Gastroesophageal sphincter (tissue), 4 donors: ENCODE data around the gene PRPS1L1. TPM values are rescaled to one million over a fixed set of nuclear protein-coding genes. Genes with fewer than 3 reads are reported as not detected.

Experiments used
- ATAC-seq: fragments of 150-250 bp; one replicate; pipeline ENCODE4 v1.9.1; 2016; ENCODE audit warnings: mild to moderate bottlenecking, moderate library complexity
- H3K27ac ChIP-seq, 4 donors: fragments of 200-600 bp; sonication (generic) in 3 of 4; 1 replicate in 3 of 4; 2 replicates in 1 of 4; pipeline ENCODE4 v1.5.1; 2016 to 2019
- H3K27me3 ChIP-seq: fragments of 200-600 bp; sonication (generic); one replicate; pipeline ENCODE4 v1.5.1; 2019
- H3K36me3 ChIP-seq, 2 donors: fragments of 200-600 bp; sonication (generic); one replicate each; pipeline ENCODE4 v1.5.1; 2019; ENCODE audit warnings: control low read depth in 1 of 2
- H3K4me1 ChIP-seq, 3 donors: fragments of 200-600 bp; sonication (generic); 1 replicate in 2 of 3; 2 replicates in 1 of 3; pipeline ENCODE4 v1.5.1; 2016 to 2019; ENCODE audit warnings: control low read depth in 2 of 3
- H3K4me3 ChIP-seq, 2 donors: fragments of 200-600 bp; sonication (generic); one replicate each; pipeline ENCODE4 v1.5.1; 2019; ENCODE audit warnings: mild to moderate bottlenecking in 1 of 2, moderate library complexity in 1 of 2
- H3K9me3 ChIP-seq, 3 donors: fragments of 200-600 bp; sonication (generic); one replicate each; pipeline ENCODE4 v1.5.1; 2017 to 2019; ENCODE audit warnings: control low read depth in 2 of 3
- CTCF ChIP-seq, 4 experiments: fragments of 200-600 bp in 2 of 4; fragments of 450-650 bp in 2 of 4; sonication (generic) in 1 of 4; IDR thresholded peaks; one replicate each; pipeline ENCODE4 v1.5.1; 2017 to 2019; ENCODE audit warnings: antibody characterized with exemption in 4 of 4, mild to moderate bottlenecking in 2 of 4, moderate library complexity in 2 of 4
- EP300 ChIP-seq: sonication (generic); formaldehyde crosslinking; IDR thresholded peaks from one replicate; pipeline ENCODE4 v1.6.1; 2017; ENCODE audit warnings: antibody characterized with exemption, mild to moderate bottlenecking
- POLR2A ChIP-seq, 2 donors: fragments of 450-650 bp; IDR thresholded peaks; one replicate each; pipeline ENCODE4 v1.6.1; 2017; ENCODE audit warnings: antibody characterized with exemption in 2 of 2, mild to moderate bottlenecking in 2 of 2, moderate library complexity in 1 of 2
- POLR2AphosphoS5 ChIP-seq: sonication (generic); formaldehyde crosslinking; IDR thresholded peaks from one replicate; pipeline ENCODE4 v1.6.1; 2017; ENCODE audit warnings: antibody characterized with exemption
- WGBS, 2 donors: methylation state at CpG; one replicate each; pipeline ENCODE4 v1.1.5; 2018; ENCODE audit warnings: low coverage in 1 of 2; 5-methylcytosine and 5-hydroxymethylcytosine counted together
- total RNA-seq, 4 donors: library from RNA; depleted of rRNA; stranded (reverse); fragments of >200 nt; gene quantifications; one replicate each; pipeline ENCODE4 v1.1.0, GENCODE V29; 2016

The PRPS1L1 gene
- total RNA-seq, 4 donors from 2014 or later: not detected

- H3K4me3 ChIP-seq: no peak overlapping the region
- peak overlapping the region in 3 of 4 donors; percentile 35 to 52 (median 35) for H3K27ac ChIP-seq
- 69 to 85% methylated on average over 3 to 5 of the region's 5 CpGs for WGBS, 2 donors
- no peaks in the 10 kb centered on the region for H3K4me1 ChIP-seq
- no peaks in the 10 kb centered on the region for H3K27me3 ChIP-seq
- no peaks in the 10 kb centered on the region for H3K9me3 ChIP-seq
- H3K36me3 ChIP-seq: no peaks in the 10 kb centered on the region
- TF ChIP-seq POLR2AphosphoS5: no peak
- no peak for TF ChIP-seq POLR2A (IDR thresholded peaks at IDR 0.05)
- TF ChIP-seq EP300: no peak
- no peak for TF ChIP-seq CTCF (IDR thresholded peaks at IDR 0.05)
- no peak for ATAC-seq
These were observed 9.1 kb downstream of the PRPS1L1 start for GRCh38 chr7:18018296-18019215.

GRCh38 chr7:18016547-18017444 is 10.8 kb downstream of the PRPS1L1 start:
- H3K4me1 ChIP-seq: no peaks in the 10 kb centered on the region
- no peaks in the 10 kb centered on the region for H3K27me3 ChIP-seq
- TF ChIP-seq CTCF (IDR thresholded peaks at IDR 0.05) (no peak), POLR2AphosphoS5 (no peak), EP300 (no peak), POLR2A (IDR thresholded peaks at IDR 0.05) (no peak)
- no peak for ATAC-seq
- H3K4me3 ChIP-seq: no peak overlapping the region
- H3K9me3 ChIP-seq: no peaks in the 10 kb centered on the region
- H3K27ac ChIP-seq: no peak overlapping the region
- H3K36me3 ChIP-seq: no peaks in the 10 kb centered on the region
- 77 to 81% methylated on average over 8 to 9 of the region's 9 CpGs for WGBS, 2 donors

DNA sequence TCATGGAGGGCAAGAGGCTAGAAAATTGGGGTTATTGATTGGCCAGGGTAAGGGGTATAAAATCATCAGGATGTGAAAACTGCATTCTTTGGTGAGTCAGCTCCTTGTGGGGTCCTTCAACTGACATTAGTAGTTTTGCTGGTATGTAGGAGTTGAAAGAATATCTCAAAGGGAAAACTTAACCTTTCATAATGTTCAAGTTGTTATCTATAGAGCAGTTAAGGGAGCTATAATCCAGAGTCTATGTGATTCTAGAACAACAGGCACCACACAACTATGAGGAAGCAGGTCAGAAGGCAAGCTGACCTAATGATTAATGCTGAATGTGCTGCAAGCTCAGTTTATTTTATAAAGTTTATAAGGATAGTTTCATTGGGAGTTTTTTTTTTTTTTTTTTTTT is 13.7 kb downstream of the PRPS1L1 start:
- Histone ChIP-seq H3K36me3 (no peaks in the 10 kb centered on the region), H3K4me3 (no peak overlapping the region), H3K27me3 (no peaks in the 10 kb centered on the region), H3K4me1 (no peaks in the 10 kb centered on the region), H3K9me3 (no peaks in the 10 kb centered on the region), H3K27ac (no peak overlapping the region)
- TF ChIP-seq POLR2A (IDR thresholded peaks at IDR 0.05): no peak
- no peak for TF ChIP-seq POLR2AphosphoS5
- TF ChIP-seq CTCF (IDR thresholded peaks at IDR 0.05): no peak
- TF ChIP-seq EP300: no peak
- ATAC-seq: no peak

- TF ChIP-seq POLR2A (IDR thresholded peaks at IDR 0.05): no peak
- TF ChIP-seq POLR2AphosphoS5: no peak
- TF ChIP-seq EP300: no peak
- TF ChIP-seq CTCF (IDR thresholded peaks at IDR 0.05): no peak
- no peaks in the 10 kb centered on the region for H3K4me1 ChIP-seq
- no peaks in the 10 kb centered on the region for H3K36me3 ChIP-seq
- no peaks in the 10 kb centered on the region for H3K27me3 ChIP-seq
- no peak overlapping the region for H3K27ac ChIP-seq
- H3K9me3 ChIP-seq: no peaks in the 10 kb centered on the region
- no peak for ATAC-seq
- H3K4me3 ChIP-seq: no peak overlapping the region
- 65 to 83% methylated on average over 3 of the region's 3 CpGs for WGBS, 2 donors
These were observed 23.3 kb downstream of the PRPS1L1 start for GRCh38 chr7:18004372-18004771.
